HG03103 (cell line): ENCODE results near the gene KDM4B.

ENCODE experiments used
- ATAC-seq: cut with Tn5 transposase; IDR thresholded peaks from one replicate; pipeline ENCODE4 v1.9.1; 2021; ENCODE audit warnings: low read depth; ENCODE audit not compliant: unreplicated experiment

KDM4B gene

DNA sequence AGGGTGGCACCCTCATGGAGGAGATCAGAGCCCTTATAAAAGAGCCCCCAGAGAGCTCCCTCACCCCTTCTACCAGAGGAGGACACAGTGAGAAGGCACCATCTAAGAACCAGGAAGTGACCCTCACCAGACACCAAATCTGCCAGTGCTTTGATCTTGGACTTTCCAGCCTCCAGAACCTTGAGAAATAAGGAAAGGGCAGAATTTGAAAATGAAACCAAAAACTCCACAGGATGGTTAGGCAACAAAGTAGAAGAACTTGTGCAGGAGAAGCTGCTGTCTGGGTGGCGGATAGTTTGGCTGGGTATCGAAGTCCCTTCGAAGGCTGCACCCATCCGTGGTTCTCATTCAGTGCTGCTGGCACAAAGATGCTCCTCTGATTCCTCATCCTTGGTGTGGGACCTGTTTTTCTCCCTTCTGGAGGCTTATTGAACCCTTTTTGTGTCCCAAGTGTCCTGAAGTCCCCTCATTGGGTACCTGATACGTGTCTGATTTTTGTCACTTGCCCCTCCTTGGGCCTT, 130.8 kb downstream of the KDM4B start:
- ATAC-seq = no peak

DNA sequence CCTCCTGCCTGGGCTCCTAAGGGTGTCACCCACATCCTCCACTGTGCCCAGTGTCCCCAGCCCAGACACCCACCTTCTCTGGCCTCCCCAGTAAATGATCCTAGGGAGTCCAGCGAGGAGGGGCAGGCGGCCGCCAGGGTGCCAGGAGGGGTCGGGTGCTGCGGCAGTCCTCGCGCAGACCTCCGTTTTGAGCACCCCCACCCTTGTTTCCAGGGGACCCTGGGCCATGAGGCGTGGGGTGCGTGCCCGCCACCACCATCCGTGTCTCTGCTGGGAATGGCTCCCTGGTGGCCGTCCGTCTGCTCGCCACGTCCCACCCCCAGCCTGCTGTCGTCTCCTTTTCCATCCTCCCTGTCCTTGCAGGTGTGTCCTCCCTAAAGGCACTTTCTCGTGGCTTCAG, 133.0 kb downstream of the KDM4B start:
- no peak for ATAC-seq

DNA sequence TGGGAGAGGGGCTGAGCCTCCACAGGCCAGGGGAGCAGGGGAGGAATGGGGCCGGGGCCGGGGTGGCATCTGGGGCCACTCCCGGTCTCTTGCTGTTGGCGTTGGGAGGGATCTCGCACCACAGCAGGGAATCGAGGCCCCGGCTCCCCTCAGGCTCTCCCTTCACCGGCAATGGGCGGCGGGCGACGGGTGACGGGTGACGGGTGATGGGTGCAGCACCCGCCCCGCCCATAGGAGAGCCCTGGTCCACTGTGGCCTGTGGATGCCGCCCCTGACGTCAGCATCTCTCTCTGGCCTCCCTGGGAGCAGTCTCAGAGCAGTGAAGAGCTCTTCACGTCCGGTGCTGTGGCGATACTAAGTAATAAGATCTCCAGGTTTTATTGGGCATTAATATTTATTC, 133.6 kb downstream of the KDM4B start:
- ATAC-seq = no peak

DNA sequence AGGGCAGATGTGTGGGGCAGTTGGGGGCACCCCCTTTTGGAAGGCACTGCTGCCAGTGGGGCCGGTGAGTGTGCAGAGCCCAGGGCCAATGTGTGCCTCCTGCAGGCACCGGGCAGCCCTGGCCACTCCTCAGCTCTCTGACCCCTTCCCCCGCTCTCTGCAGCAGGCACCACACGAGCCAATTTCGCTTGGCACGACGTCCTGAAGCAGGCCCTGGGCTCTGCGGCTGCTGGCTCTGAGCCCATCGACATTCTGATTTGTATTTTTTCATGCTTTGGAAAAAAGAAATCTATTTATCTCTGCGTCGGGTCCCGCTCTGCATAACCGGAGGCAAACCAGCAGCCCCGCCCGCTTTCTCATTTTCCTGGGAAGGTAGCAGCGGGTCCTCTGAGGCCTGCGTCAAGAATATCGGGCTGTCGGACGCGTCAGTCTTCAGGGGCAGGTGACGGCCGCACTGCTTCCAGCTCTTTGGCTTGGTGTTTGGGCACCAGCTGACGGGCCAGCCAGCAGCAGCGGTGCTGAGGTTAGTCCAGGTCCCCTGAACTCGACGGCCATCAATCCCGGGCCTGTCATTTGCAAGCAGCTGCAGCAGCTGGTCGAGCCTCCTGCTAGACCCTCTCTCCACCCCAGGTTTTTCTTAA, 134.3 kb downstream of the KDM4B start:
- no peak for ATAC-seq

DNA sequence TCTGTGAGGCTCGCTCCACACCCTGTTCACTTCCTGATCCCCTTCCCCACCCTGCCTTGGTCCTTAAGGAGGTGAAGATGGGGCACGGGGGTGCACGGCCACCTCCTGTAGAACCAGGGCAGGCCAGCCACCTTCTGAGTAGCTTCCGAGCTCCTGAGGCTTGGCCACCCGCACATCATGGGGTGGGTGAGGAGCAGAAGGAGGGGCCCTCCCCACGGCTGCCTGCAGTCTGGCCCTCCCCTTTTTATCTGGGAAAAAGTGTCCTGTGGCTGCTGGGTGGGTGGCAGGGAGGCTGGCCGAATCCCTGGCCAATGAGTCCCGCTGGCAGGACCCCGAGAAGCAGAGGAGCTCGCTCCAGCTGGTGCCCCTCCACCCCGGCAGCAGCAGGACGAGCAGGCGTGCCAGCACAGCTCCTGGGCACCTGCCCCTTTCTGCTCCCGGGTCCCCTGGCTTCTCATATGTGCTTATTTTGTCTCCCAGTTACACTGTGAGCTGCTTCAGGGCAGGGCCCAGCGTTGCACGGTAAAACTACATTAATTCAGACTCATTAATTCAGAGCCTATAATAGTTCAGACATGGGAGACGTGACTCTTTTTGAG, 135.0 kb downstream of the KDM4B start:
- ATAC-seq = no peak

DNA sequence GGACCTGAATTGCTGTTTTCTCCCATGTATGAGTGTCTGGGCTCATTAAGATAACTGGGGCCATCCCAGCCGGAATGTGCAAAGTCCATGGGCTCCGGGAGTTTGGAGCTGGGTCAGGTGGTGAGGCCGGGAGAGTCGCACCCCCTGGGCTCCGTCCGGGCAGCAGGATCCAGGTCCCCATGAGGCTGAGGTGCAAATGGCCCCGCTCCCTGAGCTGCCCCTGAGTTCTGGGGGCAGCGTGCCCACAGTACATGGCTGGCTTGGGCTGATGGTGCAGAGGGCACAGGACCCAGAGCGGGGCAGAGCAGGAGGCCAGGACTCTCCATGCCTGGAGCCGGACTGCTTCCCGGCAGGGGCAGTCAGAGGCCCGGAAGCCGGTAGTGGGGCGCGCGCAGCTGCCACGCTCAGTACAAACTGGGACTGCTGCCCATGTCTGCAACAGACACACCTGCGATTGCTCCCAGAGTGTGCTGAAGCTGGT, 136.0 kb downstream of the KDM4B start:
- ATAC-seq = no peak

DNA sequence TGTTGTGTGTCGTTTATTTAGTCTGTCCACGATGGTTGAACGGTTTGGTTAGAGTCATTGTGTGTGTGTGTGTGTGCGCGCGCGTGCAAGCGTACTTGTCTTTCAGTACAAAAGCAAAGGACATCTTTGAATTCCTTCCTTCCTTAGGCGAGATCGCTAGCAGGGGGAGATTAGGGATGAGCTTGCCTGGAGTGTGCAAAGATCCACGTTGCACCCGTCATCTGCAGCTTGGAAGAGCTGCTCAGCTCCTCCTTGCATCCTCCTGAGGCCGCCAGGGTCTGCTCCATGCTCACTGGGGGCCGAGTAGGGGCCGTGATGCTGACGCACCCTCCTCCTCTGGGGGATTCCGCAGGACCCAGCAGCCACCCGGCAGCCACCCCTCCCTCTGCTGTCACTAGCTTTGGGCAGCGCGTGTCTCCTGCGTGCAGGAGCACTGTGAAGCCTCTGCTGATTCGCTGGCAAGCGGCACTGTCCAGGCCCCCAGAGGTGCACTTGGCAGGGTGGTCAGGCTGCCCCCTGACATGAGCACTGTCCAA, 137.3 kb downstream of the KDM4B start:
- ATAC-seq = no peak

DNA sequence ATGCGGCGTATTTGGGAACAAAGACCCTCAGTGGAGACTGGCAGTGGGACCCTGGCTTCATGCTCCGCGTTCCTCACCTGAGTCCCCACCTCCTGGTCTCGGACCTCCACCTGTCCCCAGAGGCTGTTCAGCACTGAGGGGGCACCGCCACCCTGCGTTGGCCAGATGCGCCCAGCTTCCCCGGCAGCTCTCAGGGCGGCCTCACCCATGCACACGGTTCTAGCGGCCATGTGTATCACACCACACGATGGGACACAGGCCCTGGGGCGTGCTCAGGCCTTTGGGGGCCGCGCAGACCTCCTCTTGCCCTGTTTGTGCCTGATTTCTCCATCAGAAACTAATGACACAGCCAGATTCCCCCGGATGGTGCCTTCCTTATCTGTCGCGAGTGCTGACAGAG, 138.1 kb downstream of the KDM4B start:
- no peak for ATAC-seq

DNA sequence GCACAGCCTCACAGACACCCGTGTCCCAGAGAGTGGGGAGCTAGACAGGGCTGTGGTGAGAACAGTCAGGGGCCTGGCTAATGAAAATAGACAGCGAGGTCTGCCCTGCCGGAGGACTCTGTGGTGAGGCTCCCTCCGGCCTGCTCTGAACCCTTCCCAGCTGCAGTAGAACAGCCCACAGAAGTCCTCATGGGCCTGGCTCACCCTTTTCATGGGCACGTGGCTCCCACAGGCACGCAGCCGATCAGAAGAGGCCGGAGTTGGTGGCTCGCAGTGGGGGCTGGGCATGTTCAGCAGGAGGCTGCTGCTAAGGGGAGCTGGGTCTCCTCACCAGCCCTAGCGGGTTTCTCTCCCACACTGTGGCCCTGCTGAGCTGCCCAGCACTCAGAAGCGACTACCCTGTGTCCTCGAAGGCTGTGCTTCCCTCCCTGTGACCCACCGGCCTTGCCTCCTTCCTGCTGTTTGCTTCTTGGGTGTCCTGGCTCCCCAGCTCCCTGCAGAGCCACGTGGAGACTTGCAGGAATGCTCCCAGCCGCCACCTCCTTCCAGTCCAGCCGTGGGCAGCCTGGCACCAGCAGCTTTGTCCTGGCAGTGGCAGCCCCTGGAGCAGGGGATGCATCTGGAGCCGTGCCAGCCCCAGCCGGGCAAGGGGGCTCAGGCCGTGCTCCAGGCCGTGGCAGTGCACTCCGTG, 138.7 kb downstream of the KDM4B start:
- ATAC-seq = no peak

DNA sequence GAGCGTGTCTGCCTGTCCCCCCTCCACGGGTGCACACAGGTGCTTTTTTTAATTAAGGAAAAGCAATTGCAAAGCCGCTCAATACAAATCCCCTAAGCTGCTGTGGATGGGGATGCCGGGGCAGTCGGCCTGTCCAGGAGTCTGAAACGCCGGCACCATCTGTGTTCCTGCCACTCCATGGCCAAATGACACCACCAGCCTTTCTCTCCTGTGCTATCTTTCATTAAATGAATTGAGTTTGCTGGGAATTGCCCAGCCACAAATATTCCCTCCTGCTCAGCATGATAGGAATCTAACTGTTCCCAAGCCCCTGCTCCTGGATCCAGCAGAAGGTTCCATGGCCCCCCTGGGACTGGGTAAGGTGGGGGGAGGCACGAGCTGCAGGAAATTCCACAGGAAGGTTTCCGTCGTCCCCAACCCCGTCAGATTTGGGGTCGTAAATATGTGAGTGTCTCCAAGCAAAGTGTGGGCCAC, 139.2 kb downstream of the KDM4B start:
- no peak for ATAC-seq

DNA sequence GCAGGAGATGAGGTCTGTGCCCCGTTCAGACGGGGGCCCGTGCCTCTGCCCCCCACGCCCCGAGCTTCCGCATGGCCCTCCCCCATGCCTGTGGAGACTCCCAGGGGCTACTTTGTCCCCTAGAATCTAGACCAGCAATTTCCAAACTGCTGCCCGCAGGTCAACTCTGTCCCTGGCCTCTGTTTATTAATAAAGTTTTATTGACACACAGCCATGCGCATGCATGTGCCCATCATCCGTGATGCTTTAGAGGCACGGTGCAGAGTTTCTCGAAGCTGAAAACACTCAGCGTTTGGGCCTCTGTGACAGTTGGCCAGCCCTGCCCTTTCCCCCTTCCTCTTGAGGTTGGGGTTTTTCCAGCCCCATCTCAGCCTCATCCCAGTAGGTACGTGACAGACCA, 140.0 kb downstream of the KDM4B start:
- no peak for ATAC-seq

DNA sequence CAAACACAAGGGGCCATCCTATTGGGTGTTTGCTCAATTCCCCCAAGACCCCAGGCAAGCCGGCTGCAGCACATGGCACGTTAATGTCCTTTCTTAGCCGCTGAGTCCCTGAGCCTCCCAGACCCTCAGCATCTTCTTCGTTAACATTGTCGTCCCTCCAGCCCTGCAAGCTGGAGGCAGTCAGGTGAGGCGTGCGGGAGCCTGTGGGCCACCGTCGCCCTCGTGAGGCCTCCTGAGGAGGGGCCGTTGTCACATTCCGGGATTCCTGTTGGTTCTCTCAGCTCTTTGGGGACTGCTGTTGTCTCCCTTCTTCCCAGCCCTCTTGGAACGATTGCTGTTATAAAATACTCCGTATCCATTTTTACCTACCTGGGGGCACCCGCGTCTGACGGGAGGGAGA, 140.6 kb downstream of the KDM4B start:
- ATAC-seq = no peak

DNA sequence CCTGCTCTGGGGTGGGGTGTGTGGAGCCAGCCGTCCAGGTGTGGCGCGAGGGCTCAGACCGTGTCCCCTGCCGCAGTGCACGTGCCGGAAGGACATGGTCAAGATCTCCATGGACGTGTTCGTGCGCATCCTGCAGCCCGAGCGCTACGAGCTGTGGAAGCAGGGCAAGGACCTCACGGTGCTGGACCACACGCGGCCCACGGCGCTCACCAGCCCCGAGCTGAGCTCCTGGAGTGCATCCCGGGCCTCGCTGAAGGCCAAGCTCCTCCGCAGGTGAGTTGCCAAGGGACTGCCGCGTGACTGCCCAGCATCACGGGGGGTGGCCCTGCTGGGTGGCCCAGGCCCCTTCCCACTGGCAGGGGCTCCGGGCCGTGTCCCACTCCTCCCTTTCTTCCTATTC, 141.6 kb downstream of the KDM4B start:
- ATAC-seq = no peak

DNA sequence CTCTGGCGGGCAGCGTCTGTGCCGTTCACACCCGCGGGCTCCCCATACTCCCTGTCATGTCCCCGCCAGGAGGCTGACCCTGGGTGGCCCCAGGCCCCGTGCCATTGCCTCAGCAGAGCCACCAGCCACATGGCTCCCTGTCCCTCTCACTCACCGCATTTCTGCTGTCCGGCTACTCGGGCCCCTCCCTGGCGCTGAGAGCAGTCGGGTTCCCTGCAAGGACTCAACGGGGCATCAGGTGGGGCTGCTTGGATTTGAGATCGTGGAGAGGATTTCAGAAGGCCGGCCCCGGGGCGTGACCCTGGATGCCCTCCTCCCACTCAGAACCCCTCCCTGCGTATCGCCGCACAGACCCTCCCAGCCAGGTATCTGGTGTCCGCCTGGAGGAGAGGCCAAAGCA, 142.1 kb downstream of the KDM4B start:
- ATAC-seq = no peak

DNA sequence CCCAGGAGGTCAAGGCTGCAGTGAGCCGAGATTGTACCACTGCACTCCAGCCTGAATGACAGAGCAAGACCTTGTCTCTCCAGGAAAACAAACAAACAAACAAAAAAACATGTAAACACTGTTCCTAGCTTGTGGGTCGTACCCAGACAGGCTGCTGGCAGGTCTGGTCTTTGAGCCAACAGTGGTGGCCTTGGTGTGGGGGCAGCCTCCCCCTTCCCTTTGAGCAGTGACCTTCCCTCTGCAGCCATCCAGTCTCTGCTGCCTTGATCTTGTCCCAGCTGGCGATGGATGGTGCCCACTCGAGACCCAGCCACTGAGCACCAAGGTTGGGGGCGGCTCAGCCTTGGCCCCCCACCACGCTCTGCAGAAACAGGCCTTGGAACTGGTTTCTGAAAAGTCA, 143.3 kb downstream of the KDM4B start:
- ATAC-seq = no peak

DNA sequence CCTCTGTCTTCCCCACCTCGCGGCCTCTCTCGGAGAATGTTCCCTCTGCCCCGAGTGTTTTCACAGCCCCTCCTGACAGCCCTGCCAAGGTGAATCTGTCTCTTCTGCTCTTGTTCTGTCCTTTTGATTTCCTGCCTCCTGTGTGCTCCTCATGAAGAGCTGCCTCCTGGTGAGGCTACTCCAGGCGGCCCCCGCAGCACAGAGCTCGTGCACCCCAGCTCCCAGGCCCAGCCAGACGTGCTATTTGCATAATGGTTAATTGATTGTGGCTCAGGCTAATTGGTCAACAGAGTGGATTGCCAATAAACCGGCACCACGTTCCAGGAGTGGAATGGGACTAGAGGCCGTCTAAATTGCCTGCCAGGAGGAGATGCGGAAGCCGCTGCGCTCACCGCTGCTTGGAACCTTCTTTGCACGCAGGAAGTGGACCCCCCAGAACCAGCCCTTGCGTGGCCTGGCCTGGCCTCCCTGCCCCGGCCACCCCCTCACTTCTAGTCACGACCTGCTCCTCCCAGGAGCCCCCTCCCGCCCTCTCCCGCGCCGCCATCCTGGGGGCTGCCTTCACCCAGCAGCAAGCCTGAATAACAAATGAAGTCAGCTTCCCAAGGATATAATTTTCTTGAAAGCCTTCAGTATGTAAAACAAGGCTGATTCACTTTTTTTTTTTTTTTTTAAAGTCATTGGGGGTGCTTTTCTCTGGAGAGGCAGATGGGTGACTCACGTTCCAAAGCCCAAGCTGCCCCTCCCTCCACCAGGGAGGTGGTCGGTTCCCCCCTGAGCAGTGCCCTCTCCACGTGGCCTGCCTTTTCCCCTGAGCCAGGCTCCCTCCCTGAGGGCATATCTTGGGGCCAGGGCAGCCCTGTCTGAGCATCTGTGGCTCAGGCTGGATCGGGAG, 144.0 kb downstream of the KDM4B start:
- no peak for ATAC-seq

DNA sequence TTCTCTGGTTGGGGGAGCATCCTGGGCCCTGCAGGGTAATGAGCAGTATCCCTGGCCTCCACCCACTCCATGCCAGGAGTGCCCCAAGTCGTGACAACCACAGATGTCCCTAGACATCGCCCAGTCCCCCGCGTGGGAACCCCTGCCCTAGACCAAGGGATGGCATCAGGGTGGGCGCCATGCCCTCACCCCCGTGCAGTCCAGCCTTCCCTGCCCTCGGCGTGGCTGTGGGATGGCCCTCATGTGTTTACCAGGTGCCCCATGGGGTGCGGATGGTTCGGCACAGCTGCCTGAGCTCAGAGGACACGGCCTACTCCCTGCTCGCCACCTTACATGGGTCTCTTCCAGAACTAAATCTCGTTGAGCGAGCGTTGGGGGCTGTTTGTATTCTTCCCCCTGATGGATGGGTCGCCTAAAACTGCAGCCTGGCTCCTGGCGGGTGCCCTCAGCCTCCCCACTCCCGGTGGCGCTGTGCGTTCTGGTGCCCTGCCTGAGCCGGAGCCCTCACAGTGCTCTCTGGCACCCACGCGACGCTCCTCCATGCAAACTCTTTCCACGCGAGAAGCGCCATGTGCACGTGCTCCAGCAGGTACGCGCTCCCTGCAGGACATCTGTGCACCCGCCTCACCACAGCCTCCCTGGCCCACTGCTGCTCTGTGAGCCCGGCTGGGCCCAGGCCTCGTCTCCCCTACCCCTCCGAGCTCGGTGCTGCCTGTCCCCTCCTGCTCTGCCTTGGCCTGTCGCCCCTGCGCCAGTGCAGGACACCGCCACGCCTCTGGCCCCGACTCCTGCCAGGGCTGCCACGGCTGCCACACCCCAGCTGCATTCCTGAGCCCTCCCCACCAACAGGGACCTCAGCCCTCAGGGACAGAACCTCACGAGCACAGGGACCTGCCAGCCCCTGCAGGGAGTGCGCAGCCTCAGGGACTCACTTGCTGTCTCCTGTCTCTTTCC, 145.0 kb downstream of the KDM4B start:
- no peak for ATAC-seq

DNA sequence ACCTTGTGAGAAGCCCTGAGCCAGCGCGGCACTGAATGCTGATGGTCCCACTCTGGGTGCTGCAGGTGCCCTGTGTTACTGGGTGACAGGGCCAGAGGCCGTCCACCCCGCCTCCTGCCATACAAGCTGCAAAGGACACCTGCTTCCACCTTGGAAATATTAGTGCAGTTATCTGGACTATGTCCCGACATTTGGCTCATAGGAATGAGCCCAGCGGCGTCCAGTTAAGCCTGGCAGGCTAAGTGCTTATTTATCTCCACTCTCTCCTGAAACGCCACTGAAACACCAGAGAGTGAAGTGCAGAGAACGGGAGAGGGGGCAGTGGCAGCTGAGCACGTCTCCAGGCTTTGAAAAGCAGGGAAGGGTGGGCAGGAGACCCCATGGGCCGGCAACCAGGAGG, 145.8 kb downstream of the KDM4B start:
- ATAC-seq = no peak

DNA sequence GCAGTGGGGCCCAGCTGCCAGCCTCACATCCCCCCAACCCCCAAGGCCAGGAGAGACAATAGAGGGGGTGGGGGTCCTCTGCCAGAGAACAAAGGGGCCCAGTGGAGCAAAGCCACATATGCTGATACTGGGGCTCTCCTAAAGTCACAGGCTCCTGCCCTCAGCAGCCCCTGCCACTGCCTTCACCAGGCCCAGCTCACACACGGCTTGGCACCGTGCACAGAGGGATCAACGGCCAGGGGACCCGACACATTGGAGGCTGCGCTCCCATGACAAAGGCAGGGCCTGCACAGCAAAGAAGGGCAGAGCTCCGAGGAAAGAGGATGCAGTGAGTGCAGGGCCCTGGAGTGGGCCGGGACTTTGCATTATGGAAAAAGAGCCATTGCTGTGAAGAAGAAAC, 146.4 kb downstream of the KDM4B start:
- no peak for ATAC-seq
